ENCODE data around the gene POLA1.

The POLA1 gene

GRCh38 chrX:24692305-24692704, 1.4 kb upstream of the POLA1 start:
- no peak for DNase-seq

- DNase-seq: no peak
Observed at GRCh38 chrX:24694825-24695224, 1.1 kb downstream of the POLA1 start.

GRCh38 chrX:24696294-24696693, 2.6 kb downstream of the POLA1 start:
- DNase-seq: no peak

GRCh38 chrX:24702362-24703184, 8.9 kb downstream of the POLA1 start:
- no peak for DNase-seq

GRCh38 chrX:24703185-24703494, 9.4 kb downstream of the POLA1 start:
- no peak for DNase-seq

- DNase-seq: no peak
Observed at GRCh38 chrX:24718771-24719170, 25.1 kb downstream of the POLA1 start.

- DNase-seq: no peak
Observed at GRCh38 chrX:24720036-24720435, 26.3 kb downstream of the POLA1 start.

GRCh38 chrX:24728530-24728929, 34.8 kb downstream of the POLA1 start:
- no peak for DNase-seq

- DNase-seq: no peak
Observed at GRCh38 chrX:24732766-24733500, 39.2 kb downstream of the POLA1 start.

GRCh38 chrX:24741330-24741729, 47.6 kb downstream of the POLA1 start:
- DNase-seq: no peak

- DNase-seq: no peak
Observed at GRCh38 chrX:24748196-24748595, 54.5 kb downstream of the POLA1 start.

- DNase-seq: peak in 1 of 14 donors; percentile 12
Observed at GRCh38 chrX:24759786-24760185, 66.1 kb downstream of the POLA1 start.

GRCh38 chrX:24760363-24761000, 66.8 kb downstream of the POLA1 start:
- peak in 1 of 14 donors; percentile 27 for DNase-seq

- DNase-seq: no peak
Observed at GRCh38 chrX:24761306-24761705, 67.6 kb downstream of the POLA1 start.

- no peak for DNase-seq
Observed at GRCh38 chrX:24763989-24764388, 70.3 kb downstream of the POLA1 start.

- no peak for DNase-seq
Observed at GRCh38 chrX:24767557-24767956, 73.8 kb downstream of the POLA1 start.

GRCh38 chrX:24768556-24768955, 74.8 kb downstream of the POLA1 start:
- DNase-seq: no peak

GRCh38 chrX:24774650-24775049, 80.9 kb downstream of the POLA1 start:
- DNase-seq: no peak

GRCh38 chrX:24775891-24776290, 82.2 kb downstream of the POLA1 start:
- DNase-seq: no peak

- DNase-seq: no peak
Observed at GRCh38 chrX:24777660-24778059, 83.9 kb downstream of the POLA1 start.

- DNase-seq: no peak
Observed at GRCh38 chrX:24782011-24782410, 88.3 kb downstream of the POLA1 start.

GRCh38 chrX:24789047-24789446, 95.3 kb downstream of the POLA1 start:
- DNase-seq: no peak

GRCh38 chrX:24790166-24790565, 96.4 kb downstream of the POLA1 start:
- no peak for DNase-seq

GRCh38 chrX:24796204-24796603, 102.5 kb downstream of the POLA1 start:
- no peak for DNase-seq

Data from C1 segment of cervical spinal cord (tissue), 14 donors.